Panc1 (cell line): ENCODE data around the gene ZFP62. TPM values are rescaled to one million over a fixed set of nuclear protein-coding genes. Genes with fewer than 3 reads are reported as not detected.

Experiments used
- ATAC-seq: fragments of 200-7000 bp; cut with Tn5 transposase; 2 replicates; pipeline ENCODE4 v1.9.1; 2020; ENCODE audit warnings: mild to moderate bottlenecking, moderate library complexity
- BruUV-seq: library from RNA; stranded (reverse); fragments of 400-500 nt; replicated peaks from 2 replicates; lab custom pipeline; 2021; lab: Mats Ljungman, UMichigan
- CTCF ChIA-PET: fragments of 300-600 bp; sonication (Branson Sonifier 250); formaldehyde crosslinking; loops from one replicate; lab custom pipeline; 2022; ENCODE audit warnings: antibody characterized with exemption; lab: Charles Lee
- POLR2A ChIA-PET: fragments of 300-600 bp; sonication (Branson Sonifier 250); formaldehyde crosslinking; loops from one replicate; lab custom pipeline; 2022; ENCODE audit warnings: antibody characterized with exemption; lab: Charles Lee
- DNase-seq: peaks from one replicate; pipeline ENCODE4 v3.0.0-alpha.2; 2010; ENCODE audit warnings: low read depth, low spot score
- H3K27ac ChIP-seq: 2 replicates; pipeline ENCODE4 v1.5.1; 2011; ENCODE audit warnings: mild to moderate bottlenecking, low read length, inconsistent platforms
- H3K27me3 ChIP-seq: fragments of 200-500 bp; sonication (Bioruptor generic); 2 replicates; pipeline ENCODE4 v1.6.0; 2014; ENCODE audit warnings: low read length, inconsistent platforms; ENCODE audit not compliant: control insufficient read depth, insufficient read depth
- H3K36me3 ChIP-seq: fragments of 200-500 bp; sonication (Bioruptor generic); 2 replicates; pipeline ENCODE4 v1.5.1; 2014; ENCODE audit warnings: inconsistent platforms, mild to moderate bottlenecking, low read length, moderate library complexity; ENCODE audit not compliant: control insufficient read depth, insufficient read depth
- H3K4me1 ChIP-seq: 2 replicates; pipeline ENCODE4 v1.5.1; 2011; ENCODE audit warnings: inconsistent platforms, mild to moderate bottlenecking, low read length, moderate library complexity; ENCODE audit not compliant: control insufficient read depth, insufficient read depth
- H3K4me3 ChIP-seq, 2 experiments: 2 replicates each; pipeline ENCODE4 v1.5.1; 2011 to 2012; ENCODE audit warnings: low read depth in 2 of 2, low read length in 2 of 2, mild to moderate bottlenecking in 2 of 2, inconsistent platforms in 1 of 2, moderate library complexity in 1 of 2
- H3K9me3 ChIP-seq: fragments of 200-500 bp; sonication (Bioruptor generic); 2 replicates; pipeline ENCODE4 v1.5.1; 2014; ENCODE audit warnings: low read depth, mild to moderate bottlenecking, inconsistent platforms, low read length, moderate library complexity; ENCODE audit not compliant: control insufficient read depth, insufficient read depth
- CTCF ChIP-seq: fragments of 450-650 bp; IDR thresholded peaks from 2 replicates; pipeline ENCODE4 v1.5.1; 2017; ENCODE audit warnings: mild to moderate bottlenecking
- POLR2AphosphoS5 ChIP-seq: IDR thresholded peaks from 2 replicates; pipeline ENCODE4 v1.6.1; 2012; ENCODE audit warnings: mild to moderate bottlenecking, low read depth, low read length, moderate library complexity
- REST ChIP-seq, 2 experiments: IDR thresholded peaks; 2 replicates each; pipeline ENCODE4 v1.6.1; 2011 to 2012; ENCODE audit warnings: low read depth in 2 of 2, control low read depth in 1 of 2, low read length in 1 of 2, mild to moderate bottlenecking in 1 of 2, moderate library complexity in 1 of 2; ENCODE audit not compliant: insufficient read depth in 1 of 2
- SIN3A ChIP-seq: IDR thresholded peaks from 2 replicates; pipeline ENCODE4 v1.6.1; 2012; ENCODE audit warnings: low read depth, mild to moderate bottlenecking, low read length, moderate library complexity, borderline replicate concordance; ENCODE audit not compliant: insufficient read depth
- TCF7L2 ChIP-seq: IDR thresholded peaks from 2 replicates; pipeline ENCODE4 v1.6.1; 2011; ENCODE audit warnings: mild to moderate bottlenecking, low read depth, low read length, inconsistent platforms
- in situ Hi-C: cut with HindIII; loops from 2 replicates; pipeline ENCODE4 v1.10.0; 2016; ENCODE audit warnings: low sequenced_read_pairs, low pct_unique_long_range_greater_than_20kb
- intact Hi-C: fragments of 100-400 bp; cut with micrococcal nuclease; formaldehyde crosslinking; loops from one replicate; pipeline ENCODE4 v1.10.0; 2022; ENCODE audit not compliant: unreplicated experiment
- total RNA-seq: library from RNA; stranded (reverse); gene quantifications from one replicate; pipeline ENCODE4 v1.2.1, GENCODE V29; 2021; ENCODE audit not compliant: unreplicated experiment

The ZFP62 gene
- total RNA-seq, 1 experiment from 2014 or later, result 17.8 TPM

DNA sequence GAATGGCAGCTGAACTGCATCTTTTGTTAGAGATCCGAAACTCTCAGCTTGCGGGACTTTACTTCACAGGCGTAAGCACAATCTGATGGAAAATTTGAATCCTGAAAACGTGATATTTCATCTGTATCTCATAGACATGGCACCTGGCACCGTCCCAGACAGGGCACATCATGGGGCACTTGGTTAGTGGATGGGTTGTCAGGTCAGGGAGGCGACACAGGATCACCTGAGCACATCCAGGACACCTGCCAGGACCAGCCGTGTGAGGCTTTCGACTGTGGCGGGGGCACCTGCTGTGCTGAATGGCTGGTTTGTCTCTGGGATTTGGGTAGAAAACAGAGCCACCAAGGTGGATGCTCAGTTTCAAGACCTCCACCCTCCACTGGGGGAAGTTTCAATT lies 11.3 kb upstream of the ZFP62 start:
- POLR2A ChIA-PET, result no interaction called here
- no peak for ATAC-seq
- in situ Hi-C loops, result no loop called here

GRCh38 chr5:180870276-180871068 lies 9.4 kb upstream of the ZFP62 start:
- CTCF ChIA-PET, result no interaction called here
- Histone ChIP-seq H3K4me3 (no peak overlapping the region), H3K27me3 (no peaks in the 10 kb centered on the region), H3K27ac (no peak overlapping the region), H3K9me3 (no peaks in the 10 kb centered on the region), H3K36me3 (no peaks in the 10 kb centered on the region), H3K4me1 (no peaks in the 10 kb centered on the region)
- no TSS peak for BruUV-seq
- no peak for TF ChIP-seq TCF7L2
- TF ChIP-seq POLR2AphosphoS5, result no peak
- no peak for TF ChIP-seq REST (IDR thresholded peaks at IDR 0.05; ENCODE audit: insufficient read depth in 1 of 2, low read depth in 2 of 2, low read length in 1 of 2)
- TF ChIP-seq SIN3A, result no peak
- no peak for TF ChIP-seq CTCF
- in situ Hi-C loops, result no loop called here
- no peak for DNase-seq
- ATAC-seq, result no peak
- intact Hi-C loops, result no loop called here
- POLR2A ChIA-PET, result no interaction called here

More for the DNA sequence above, 11.3 kb upstream of the ZFP62 start:
- H3K27me3 ChIP-seq, result no peaks in the 10 kb centered on the region
- CTCF ChIA-PET, result no interaction called here
- H3K9me3 ChIP-seq, result no peaks in the 10 kb centered on the region
- TF ChIP-seq REST (IDR thresholded peaks at IDR 0.05; ENCODE audit: insufficient read depth in 1 of 2, low read depth in 2 of 2, low read length in 1 of 2), result no peak
- TF ChIP-seq POLR2AphosphoS5, result no peak
- no peak for TF ChIP-seq TCF7L2
- TF ChIP-seq CTCF, result no peak
- intact Hi-C loops, result no loop called here
- no peak for DNase-seq
- no peak overlapping the region for H3K27ac ChIP-seq
- no peak overlapping the region for H3K4me3 ChIP-seq
- BruUV-seq, result no TSS peak
- no peaks in the 10 kb centered on the region for H3K36me3 ChIP-seq
- H3K4me1 ChIP-seq, result no peaks in the 10 kb centered on the region
